K562 (cell line): ENCODE measurements around the gene TMEM217. TPM values are rescaled to one million over a fixed set of nuclear protein-coding genes. Genes with fewer than 3 reads are reported as not detected.

Source experiments
- CCAR2 ChIP-seq: fragments of 200-400 bp; formaldehyde crosslinking; IDR thresholded peaks from 2 replicates; pipeline ENCODE4 v1.6.1; 2017; ENCODE audit warnings: mild to moderate bottlenecking, low read depth, low read length
- CHAMP1 ChIP-seq: fragments of 450-650 bp; IDR thresholded peaks from 2 replicates; pipeline ENCODE4 v1.6.1; 2016; ENCODE audit warnings: mild to moderate bottlenecking
- E2F4 ChIP-seq: sonication (generic); formaldehyde crosslinking; IDR thresholded peaks from 2 replicates; pipeline ENCODE4 v1.8.0; 2022; ENCODE audit warnings: mild to moderate bottlenecking, low read depth, missing genetic modification reagents
- ERF ChIP-seq: fragments of 450-650 bp; formaldehyde crosslinking; IDR thresholded peaks from 2 replicates; pipeline ENCODE4 v1.4.0; 2020; ENCODE audit warnings: mild to moderate bottlenecking, mixed read lengths
- ETS1 ChIP-seq: conservative IDR thresholded peaks from 2 replicates; pipeline ENCODE4 v1.6.1; 2011; ENCODE audit warnings: low read depth, mild to moderate bottlenecking, low read length; ENCODE audit not compliant: control insufficient read depth
- KDM2B ChIP-seq: fragments of 250-450 bp; sonication (Bioruptor Pico); IDR thresholded peaks from 2 replicates; pipeline ENCODE4 v1.8.0; 2021; ENCODE audit warnings: mild to moderate bottlenecking, moderate library complexity
- KLF13 ChIP-seq: fragments of 450-650 bp; IDR thresholded peaks from 2 replicates; pipeline ENCODE4 v1.6.1; 2016; ENCODE audit warnings: missing genetic modification characterization, low read depth, mild to moderate bottlenecking, missing compliant biosample characterization, moderate library complexity, borderline replicate concordance
- KLF16 ChIP-seq: IDR thresholded peaks from 2 replicates; pipeline ENCODE4 v1.6.1; 2016; ENCODE audit warnings: antibody characterized with exemption
- NR2C2 ChIP-seq, 2 experiments: fragments of 200-800 bp in 1 of 2; sonication (Bioruptor generic) in 1 of 2; sonication (generic) in 1 of 2; formaldehyde crosslinking in 1 of 2; IDR thresholded peaks; 2 replicates each; pipeline versions ENCODE4 v1.6.1 to v1.8.0; 2016 to 2022; ENCODE audit warnings: mild to moderate bottlenecking in 1 of 2, missing compliant biosample characterization in 1 of 2, missing genetic modification characterization in 1 of 2, missing genetic modification reagents in 1 of 2
- SMC3 ChIP-seq: conservative IDR thresholded peaks from 2 replicates; pipeline ENCODE4 v1.6.1; 2011; ENCODE audit warnings: low read depth, low read length, improper control_type of control experiment; ENCODE audit not compliant: insufficient read depth
- SREBF1 ChIP-seq: fragments of 150-350 bp; IDR thresholded peaks from 2 replicates; pipeline ENCODE4 v1.6.1; 2014; ENCODE audit warnings: antibody characterized with exemption, low read depth, low read length, borderline replicate concordance
- ZBTB2 ChIP-seq: fragments of 450-650 bp; IDR thresholded peaks from 2 replicates; pipeline ENCODE4 v1.6.1; 2016; ENCODE audit warnings: antibody characterized with exemption
- ZNF124 ChIP-seq: sonication (generic); formaldehyde crosslinking; IDR thresholded peaks from 2 replicates; pipeline ENCODE4 v1.8.1; 2022; ENCODE audit warnings: missing genetic modification reagents
- ZNF217 ChIP-seq: sonication (generic); formaldehyde crosslinking; IDR thresholded peaks from 2 replicates; pipeline ENCODE4 v1.8.0; 2022; ENCODE audit warnings: mild to moderate bottlenecking, missing genetic modification reagents
- ZNF592 ChIP-seq: fragments of 450-650 bp; IDR thresholded peaks from 2 replicates; pipeline ENCODE4 v1.6.1; 2017; ENCODE audit warnings: antibody characterized with exemption, mild to moderate bottlenecking
- polyA plus RNA-seq, 8 experiments: library from polyadenylated mRNA; depleted of rRNA in 4 of 8; stranded (reverse) in 5 of 8; unstranded in 3 of 8; fragments of >200 nt; fragmentation: Nextera tagmentation in 2 of 8; fragmentation: Illumina TruSeq in 1 of 8; extraction: Ambion mirVana in 2 of 8; extraction: Trizol in 1 of 8; gene quantifications; 2 replicates each; pipeline versions ENCODE4 v1.2.1 to v1.2.3, GENCODE V29; 2011 to 2014; ENCODE audit warnings: inconsistent platforms in 1 of 8, missing spikeins in 1 of 8
- total RNA-seq, 7 experiments: library from RNA; depleted of rRNA in 6 of 7; stranded (reverse); fragments of >200 nt in 6 of 7; fragmentation: Illumina TruSeq in 2 of 7; extraction: Trizol in 2 of 7; gene quantifications; 2 replicates each; pipeline versions ENCODE4 v1.2.1 to v1.2.3, GENCODE V29; 2011 to 2021; ENCODE audit warnings: low replicate concordance in 1 of 7

TMEM217 gene
- total and polyA plus RNA-seq, 9 of the 15 experiments (the other 6 are each of a cell fraction or from before 2014, with no cell fraction given) = 1.3 to 8.0 (median 1.9) TPM

GRCh38 chr6:37204014-37204751 lies 53.8 kb downstream of the TMEM217 start (continued):
- peak; percentile 72; the same call in 1 of the 2 replicates for TF ChIP-seq CHAMP1
- no peak for TF ChIP-seq NR2C2 (CRISPR knock-in tag; IDR thresholded peaks at IDR 0.05)
- TF ChIP-seq NR2C2 (tag; IDR thresholded peaks at IDR 0.05) = no peak; the same call in 1 of the 2 replicates
- no peak for TF ChIP-seq E2F4 (CRISPR knock-in tag)
- TF ChIP-seq CCAR2 = no peak
- TF ChIP-seq SREBF1 = no peak
- peak; percentile 80; the same call in 1 of the 2 replicates for TF ChIP-seq ERF (CRISPR knock-in tag)
- no peak for TF ChIP-seq SMC3
- TF ChIP-seq ETS1 = no peak
- no peak for TF ChIP-seq KLF13 (tag)
- TF ChIP-seq ZNF592 = peak; percentile 96
- TF ChIP-seq ZNF124 (CRISPR knock-in tag) = no peak
- no peak for TF ChIP-seq KDM2B (CRISPR knock-in tag)
- TF ChIP-seq ZBTB2 = peak; percentile 84
- TF ChIP-seq KLF16 = no peak
- no peak for TF ChIP-seq ZNF217 (CRISPR knock-in tag)
